HepG2 (cell line): ENCODE data around the gene THEM5. TPM values are rescaled to one million over a fixed set of nuclear protein-coding genes. Genes with fewer than 3 reads are reported as not detected.

Experiments
- DNMT1 ChIP-seq: sonication (generic); formaldehyde crosslinking; IDR thresholded peaks from 2 replicates; pipeline ENCODE4 v1.5.1; 2020; ENCODE audit warnings: mild to moderate bottlenecking, missing genetic modification reagents
- REL ChIP-seq: sonication (generic); formaldehyde crosslinking; conservative IDR thresholded peaks from 2 replicates; pipeline ENCODE4 v1.8.0; 2022; ENCODE audit warnings: mild to moderate bottlenecking, missing genetic modification reagents, moderate library complexity
- TBX2 ChIP-seq: sonication (generic); formaldehyde crosslinking; IDR thresholded peaks from 2 replicates; pipeline ENCODE4 v1.5.0; 2020; ENCODE audit warnings: missing genetic modification reagents, mild to moderate bottlenecking, borderline replicate concordance
- polyA plus RNA-seq, 8 experiments: library from polyadenylated mRNA; depleted of rRNA in 3 of 8; stranded (reverse) in 7 of 8; unstranded in 1 of 8; fragments of >200 nt; fragmentation: Illumina TruSeq in 4 of 8; extraction: Trizol in 4 of 8; gene quantifications; 2 replicates each; pipeline versions ENCODE4 v1.2.1 to v1.2.3, GENCODE V29; 2011 to 2016; ENCODE audit warnings: low read depth in 4 of 8, missing spikeins in 1 of 8, mixed read lengths in 1 of 8; ENCODE audit not compliant: insufficient read depth in 1 of 8
- total RNA-seq, 5 experiments: library from RNA; depleted of rRNA; stranded (reverse); fragments of >200 nt; fragmentation: Illumina TruSeq; extraction: Trizol; gene quantifications; 2 replicates each; pipeline ENCODE4 v1.2.3, GENCODE V29; 2016; ENCODE audit warnings: low read depth in 1 of 5
- TF ChIP-seq, protein P1 (sequence below): sonication (generic); formaldehyde crosslinking; IDR thresholded peaks from 2 replicates; pipeline ENCODE4 v1.4.0; 2020; ENCODE audit warnings: missing genetic modification reagents, mild to moderate bottlenecking, borderline replicate concordance
- TF ChIP-seq, protein P2 (sequence below): sonication (generic); formaldehyde crosslinking; IDR thresholded peaks from 2 replicates; pipeline ENCODE4 v1.8.0; 2022; ENCODE audit warnings: missing genetic modification reagents, mild to moderate bottlenecking, borderline replicate concordance
- TF ChIP-seq, protein P3 (sequence below): sonication (generic); formaldehyde crosslinking; IDR thresholded peaks from 2 replicates; pipeline ENCODE4 v1.5.0; 2020; ENCODE audit warnings: mild to moderate bottlenecking, low read depth, missing genetic modification reagents, borderline replicate concordance
- TF ChIP-seq, protein P4 (sequence below): sonication (generic); formaldehyde crosslinking; IDR thresholded peaks from 2 replicates; pipeline ENCODE4 v1.4.0; 2020; ENCODE audit warnings: mild to moderate bottlenecking, missing genetic modification reagents
- TF ChIP-seq, protein P5 (sequence below): sonication (generic); formaldehyde crosslinking; IDR thresholded peaks from 2 replicates; pipeline ENCODE4 v1.4.0; 2020; ENCODE audit warnings: missing genetic modification reagents
- TF ChIP-seq, protein P6 (sequence below): sonication (generic); formaldehyde crosslinking; IDR thresholded peaks from 2 replicates; pipeline ENCODE4 v1.8.0; 2022; ENCODE audit warnings: missing genetic modification reagents, mild to moderate bottlenecking, moderate library complexity, borderline replicate concordance
- TF ChIP-seq, protein P7 (sequence below): sonication (generic); formaldehyde crosslinking; IDR thresholded peaks from 2 replicates; pipeline ENCODE4 v1.4.0; 2020; ENCODE audit warnings: mild to moderate bottlenecking, missing genetic modification reagents
- TF ChIP-seq, protein P8 (sequence below): sonication (generic); formaldehyde crosslinking; IDR thresholded peaks from 2 replicates; pipeline ENCODE4 v1.4.0; 2020; ENCODE audit warnings: missing genetic modification reagents

The THEM5 gene
- total and polyA plus RNA-seq, 2 of the 13 experiments (the other 11 are each of a cell fraction or from before 2014, with no cell fraction given), result not detected

DNA sequence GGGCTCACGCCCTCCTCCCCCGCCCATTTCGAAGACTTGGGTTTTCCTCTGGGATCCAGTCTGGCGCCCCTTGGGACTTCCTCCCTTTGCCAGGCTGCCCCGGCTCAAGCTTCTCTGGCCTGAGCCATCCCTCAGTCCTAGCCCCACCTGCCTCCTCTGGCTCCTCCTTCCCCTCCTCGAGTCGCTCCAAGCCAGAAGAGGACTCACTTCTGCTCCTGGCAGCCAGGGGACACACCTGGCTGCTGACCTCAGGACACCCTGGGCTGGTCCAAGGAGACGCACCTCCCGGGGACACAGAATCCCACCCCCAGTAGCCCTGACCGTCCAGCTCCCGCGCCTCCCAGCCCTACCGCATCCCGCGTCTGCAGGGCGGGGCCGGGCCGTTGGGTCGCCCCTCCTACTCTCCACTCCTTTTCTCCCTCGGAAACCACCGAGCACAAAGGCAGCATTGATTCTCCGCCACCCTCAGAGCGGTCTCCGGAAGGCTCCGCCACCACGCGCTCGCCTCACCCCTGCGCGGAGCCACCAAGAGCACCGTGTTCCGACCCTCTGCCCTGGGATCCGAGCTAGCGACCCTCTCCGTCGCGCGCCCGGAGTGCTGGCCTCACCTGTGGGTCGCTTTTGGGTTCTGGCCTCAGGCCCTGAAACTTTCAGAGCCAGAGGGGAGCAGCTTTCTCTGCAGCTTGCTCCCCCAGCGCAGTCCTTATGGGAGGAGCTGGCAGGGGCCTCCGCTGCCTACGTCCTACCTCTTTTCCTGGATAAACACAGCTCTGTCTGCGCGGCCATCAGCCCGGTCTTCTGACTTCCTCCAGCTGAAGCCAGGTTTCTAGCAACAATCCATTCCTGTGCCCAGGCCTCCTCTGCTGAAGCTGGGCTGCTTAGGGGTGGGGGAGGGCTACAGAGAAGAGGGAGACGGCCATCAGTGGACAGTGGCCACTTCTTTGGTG lies 13.8 kb downstream of the THEM5 start, which contains the start of gene C2CD4D (continued):
- TF ChIP-seq, protein P1, sequence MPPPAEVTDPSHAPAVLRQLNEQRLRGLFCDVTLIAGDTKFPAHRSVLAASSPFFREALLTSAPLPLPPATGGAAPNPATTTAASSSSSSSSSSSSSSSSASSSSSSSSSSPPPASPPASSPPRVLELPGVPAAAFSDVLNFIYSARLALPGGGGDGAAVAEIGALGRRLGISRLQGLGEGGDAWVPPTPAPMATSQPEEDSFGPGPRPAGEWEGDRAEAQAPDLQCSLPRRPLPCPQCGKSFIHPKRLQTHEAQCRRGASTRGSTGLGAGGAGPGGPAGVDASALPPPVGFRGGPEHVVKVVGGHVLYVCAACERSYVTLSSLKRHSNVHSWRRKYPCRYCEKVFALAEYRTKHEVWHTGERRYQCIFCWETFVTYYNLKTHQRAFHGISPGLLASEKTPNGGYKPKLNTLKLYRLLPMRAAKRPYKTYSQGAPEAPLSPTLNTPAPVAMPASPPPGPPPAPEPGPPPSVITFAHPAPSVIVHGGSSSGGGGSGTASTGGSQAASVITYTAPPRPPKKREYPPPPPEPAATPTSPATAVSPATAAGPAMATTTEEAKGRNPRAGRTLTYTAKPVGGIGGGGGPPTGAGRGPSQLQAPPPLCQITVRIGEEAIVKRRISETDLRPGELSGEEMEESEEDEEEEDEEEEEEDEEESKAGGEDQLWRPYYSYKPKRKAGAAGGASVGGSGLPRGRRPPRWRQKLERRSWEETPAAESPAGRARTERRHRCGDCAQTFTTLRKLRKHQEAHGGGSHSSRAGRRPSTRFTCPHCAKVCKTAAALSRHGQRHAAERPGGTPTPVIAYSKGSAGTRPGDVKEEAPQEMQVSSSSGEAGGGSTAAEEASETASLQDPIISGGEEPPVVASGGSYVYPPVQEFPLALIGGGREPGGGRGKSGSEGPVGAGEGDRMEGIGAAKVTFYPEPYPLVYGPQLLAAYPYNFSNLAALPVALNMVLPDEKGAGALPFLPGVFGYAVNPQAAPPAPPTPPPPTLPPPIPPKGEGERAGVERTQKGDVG (CRISPR knock-in tag), result 0 out of 2 replicates have a peak, but pooled peaks have one; percentile 39
- peak; percentile 46; the same call in 1 of the 2 replicates for TF ChIP-seq TBX2 (CRISPR knock-in tag)
- TF ChIP-seq, protein P2, sequence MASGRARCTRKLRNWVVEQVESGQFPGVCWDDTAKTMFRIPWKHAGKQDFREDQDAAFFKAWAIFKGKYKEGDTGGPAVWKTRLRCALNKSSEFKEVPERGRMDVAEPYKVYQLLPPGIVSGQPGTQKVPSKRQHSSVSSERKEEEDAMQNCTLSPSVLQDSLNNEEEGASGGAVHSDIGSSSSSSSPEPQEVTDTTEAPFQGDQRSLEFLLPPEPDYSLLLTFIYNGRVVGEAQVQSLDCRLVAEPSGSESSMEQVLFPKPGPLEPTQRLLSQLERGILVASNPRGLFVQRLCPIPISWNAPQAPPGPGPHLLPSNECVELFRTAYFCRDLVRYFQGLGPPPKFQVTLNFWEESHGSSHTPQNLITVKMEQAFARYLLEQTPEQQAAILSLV (CRISPR knock-in tag), result no peak
- TF ChIP-seq, protein P3, sequence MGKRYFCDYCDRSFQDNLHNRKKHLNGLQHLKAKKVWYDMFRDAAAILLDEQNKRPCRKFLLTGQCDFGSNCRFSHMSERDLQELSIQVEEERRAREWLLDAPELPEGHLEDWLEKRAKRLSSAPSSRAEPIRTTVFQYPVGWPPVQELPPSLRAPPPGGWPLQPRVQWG (CRISPR knock-in tag), result no peak
- TF ChIP-seq, protein P4, sequence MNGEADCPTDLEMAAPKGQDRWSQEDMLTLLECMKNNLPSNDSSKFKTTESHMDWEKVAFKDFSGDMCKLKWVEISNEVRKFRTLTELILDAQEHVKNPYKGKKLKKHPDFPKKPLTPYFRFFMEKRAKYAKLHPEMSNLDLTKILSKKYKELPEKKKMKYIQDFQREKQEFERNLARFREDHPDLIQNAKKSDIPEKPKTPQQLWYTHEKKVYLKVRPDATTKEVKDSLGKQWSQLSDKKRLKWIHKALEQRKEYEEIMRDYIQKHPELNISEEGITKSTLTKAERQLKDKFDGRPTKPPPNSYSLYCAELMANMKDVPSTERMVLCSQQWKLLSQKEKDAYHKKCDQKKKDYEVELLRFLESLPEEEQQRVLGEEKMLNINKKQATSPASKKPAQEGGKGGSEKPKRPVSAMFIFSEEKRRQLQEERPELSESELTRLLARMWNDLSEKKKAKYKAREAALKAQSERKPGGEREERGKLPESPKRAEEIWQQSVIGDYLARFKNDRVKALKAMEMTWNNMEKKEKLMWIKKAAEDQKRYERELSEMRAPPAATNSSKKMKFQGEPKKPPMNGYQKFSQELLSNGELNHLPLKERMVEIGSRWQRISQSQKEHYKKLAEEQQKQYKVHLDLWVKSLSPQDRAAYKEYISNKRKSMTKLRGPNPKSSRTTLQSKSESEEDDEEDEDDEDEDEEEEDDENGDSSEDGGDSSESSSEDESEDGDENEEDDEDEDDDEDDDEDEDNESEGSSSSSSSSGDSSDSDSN, result peak; percentile 70
- TF ChIP-seq, protein P5, sequence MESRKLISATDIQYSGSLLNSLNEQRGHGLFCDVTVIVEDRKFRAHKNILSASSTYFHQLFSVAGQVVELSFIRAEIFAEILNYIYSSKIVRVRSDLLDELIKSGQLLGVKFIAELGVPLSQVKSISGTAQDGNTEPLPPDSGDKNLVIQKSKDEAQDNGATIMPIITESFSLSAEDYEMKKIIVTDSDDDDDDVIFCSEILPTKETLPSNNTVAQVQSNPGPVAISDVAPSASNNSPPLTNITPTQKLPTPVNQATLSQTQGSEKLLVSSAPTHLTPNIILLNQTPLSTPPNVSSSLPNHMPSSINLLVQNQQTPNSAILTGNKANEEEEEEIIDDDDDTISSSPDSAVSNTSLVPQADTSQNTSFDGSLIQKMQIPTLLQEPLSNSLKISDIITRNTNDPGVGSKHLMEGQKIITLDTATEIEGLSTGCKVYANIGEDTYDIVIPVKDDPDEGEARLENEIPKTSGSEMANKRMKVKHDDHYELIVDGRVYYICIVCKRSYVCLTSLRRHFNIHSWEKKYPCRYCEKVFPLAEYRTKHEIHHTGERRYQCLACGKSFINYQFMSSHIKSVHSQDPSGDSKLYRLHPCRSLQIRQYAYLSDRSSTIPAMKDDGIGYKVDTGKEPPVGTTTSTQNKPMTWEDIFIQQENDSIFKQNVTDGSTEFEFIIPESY (CRISPR knock-in tag), result peak; percentile 68
- no peak for TF ChIP-seq DNMT1 (CRISPR knock-in tag)
- TF ChIP-seq, protein P6, sequence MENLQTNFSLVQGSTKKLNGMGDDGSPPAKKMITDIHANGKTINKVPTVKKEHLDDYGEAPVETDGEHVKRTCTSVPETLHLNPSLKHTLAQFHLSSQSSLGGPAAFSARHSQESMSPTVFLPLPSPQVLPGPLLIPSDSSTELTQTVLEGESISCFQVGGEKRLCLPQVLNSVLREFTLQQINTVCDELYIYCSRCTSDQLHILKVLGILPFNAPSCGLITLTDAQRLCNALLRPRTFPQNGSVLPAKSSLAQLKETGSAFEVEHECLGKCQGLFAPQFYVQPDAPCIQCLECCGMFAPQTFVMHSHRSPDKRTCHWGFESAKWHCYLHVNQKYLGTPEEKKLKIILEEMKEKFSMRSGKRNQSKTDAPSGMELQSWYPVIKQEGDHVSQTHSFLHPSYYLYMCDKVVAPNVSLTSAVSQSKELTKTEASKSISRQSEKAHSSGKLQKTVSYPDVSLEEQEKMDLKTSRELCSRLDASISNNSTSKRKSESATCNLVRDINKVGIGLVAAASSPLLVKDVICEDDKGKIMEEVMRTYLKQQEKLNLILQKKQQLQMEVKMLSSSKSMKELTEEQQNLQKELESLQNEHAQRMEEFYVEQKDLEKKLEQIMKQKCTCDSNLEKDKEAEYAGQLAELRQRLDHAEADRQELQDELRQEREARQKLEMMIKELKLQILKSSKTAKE (CRISPR knock-in tag), result no peak
- TF ChIP-seq, protein P7, sequence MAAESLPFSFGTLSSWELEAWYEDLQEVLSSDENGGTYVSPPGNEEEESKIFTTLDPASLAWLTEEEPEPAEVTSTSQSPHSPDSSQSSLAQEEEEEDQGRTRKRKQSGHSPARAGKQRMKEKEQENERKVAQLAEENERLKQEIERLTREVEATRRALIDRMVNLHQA (CRISPR knock-in tag), result no peak
- no peak for TF ChIP-seq REL (CRISPR knock-in tag)
- TF ChIP-seq, protein P8, sequence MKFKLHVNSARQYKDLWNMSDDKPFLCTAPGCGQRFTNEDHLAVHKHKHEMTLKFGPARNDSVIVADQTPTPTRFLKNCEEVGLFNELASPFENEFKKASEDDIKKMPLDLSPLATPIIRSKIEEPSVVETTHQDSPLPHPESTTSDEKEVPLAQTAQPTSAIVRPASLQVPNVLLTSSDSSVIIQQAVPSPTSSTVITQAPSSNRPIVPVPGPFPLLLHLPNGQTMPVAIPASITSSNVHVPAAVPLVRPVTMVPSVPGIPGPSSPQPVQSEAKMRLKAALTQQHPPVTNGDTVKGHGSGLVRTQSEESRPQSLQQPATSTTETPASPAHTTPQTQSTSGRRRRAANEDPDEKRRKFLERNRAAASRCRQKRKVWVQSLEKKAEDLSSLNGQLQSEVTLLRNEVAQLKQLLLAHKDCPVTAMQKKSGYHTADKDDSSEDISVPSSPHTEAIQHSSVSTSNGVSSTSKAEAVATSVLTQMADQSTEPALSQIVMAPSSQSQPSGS (CRISPR knock-in tag), result no peak
